HG03039 (cell line): ENCODE data around the gene PBX3.
"Not testable (repeated sequence)": the region's sequence is repeated elsewhere in the genome, so short reads cannot be mapped to it uniquely, and the experiment has no call there.

ENCODE experiments used
- ATAC-seq: cut with Tn5 transposase; IDR thresholded peaks from one replicate; pipeline ENCODE4 v1.9.1; 2021; ENCODE audit warnings: mild to moderate bottlenecking, moderate library complexity; ENCODE audit not compliant: unreplicated experiment

PBX3 gene

GRCh38 chr9:125821078-125821477 lies 73.9 kb downstream of the PBX3 start:
- no peak for ATAC-seq

GRCh38 chr9:125822160-125822559 lies 75.0 kb downstream of the PBX3 start:
- ATAC-seq, result no peak

- no peak for ATAC-seq
Measured at GRCh38 chr9:125822902-125823301, 75.7 kb downstream of the PBX3 start.

GRCh38 chr9:125823874-125824406 lies 76.8 kb downstream of the PBX3 start:
- not testable (repeated sequence) for ATAC-seq

- no peak for ATAC-seq
Measured at GRCh38 chr9:125825762-125826161, 78.6 kb downstream of the PBX3 start.

- no peak for ATAC-seq
Measured at GRCh38 chr9:125826850-125827249, 79.7 kb downstream of the PBX3 start.

- no peak for ATAC-seq
Measured at GRCh38 chr9:125829743-125830142, 82.6 kb downstream of the PBX3 start.

- ATAC-seq, result no peak
Measured at GRCh38 chr9:125831054-125831453, 83.9 kb downstream of the PBX3 start.

GRCh38 chr9:125831616-125832015 lies 84.4 kb downstream of the PBX3 start:
- no peak for ATAC-seq

GRCh38 chr9:125835655-125836054 lies 88.5 kb downstream of the PBX3 start:
- no peak for ATAC-seq

- ATAC-seq, result no peak
Measured at GRCh38 chr9:125839317-125839716, 92.1 kb downstream of the PBX3 start.

- no peak for ATAC-seq
Measured at GRCh38 chr9:125841444-125841843, 94.3 kb downstream of the PBX3 start.

- ATAC-seq, result no peak
Measured at GRCh38 chr9:125842242-125842641, 95.1 kb downstream of the PBX3 start.

- no peak for ATAC-seq
Measured at GRCh38 chr9:125843646-125844045, 96.5 kb downstream of the PBX3 start.

- no peak for ATAC-seq
Measured at GRCh38 chr9:125844611-125845010, 97.4 kb downstream of the PBX3 start.

- ATAC-seq, result no peak
Measured at GRCh38 chr9:125845271-125845808, 98.2 kb downstream of the PBX3 start.

- ATAC-seq, result no peak
Measured at GRCh38 chr9:125847735-125848134, 100.6 kb downstream of the PBX3 start.

GRCh38 chr9:125850106-125850632 lies 103.0 kb downstream of the PBX3 start:
- ATAC-seq, result no peak

GRCh38 chr9:125850763-125851162 lies 103.6 kb downstream of the PBX3 start:
- ATAC-seq, result no peak

GRCh38 chr9:125851979-125852378 lies 104.8 kb downstream of the PBX3 start:
- ATAC-seq, result no peak

- ATAC-seq, result no peak
Measured at GRCh38 chr9:125852386-125852785, 105.2 kb downstream of the PBX3 start.

- ATAC-seq, result no peak
Measured at GRCh38 chr9:125854553-125855275, 107.5 kb downstream of the PBX3 start.
